Spleen (tissue), 11 donors: ENCODE measurements around the gene GPSM3. TPM values are rescaled to one million over a fixed set of nuclear protein-coding genes. Genes with fewer than 3 reads are reported as not detected.

Experiments used
- DNase-seq: peaks from one replicate; pipeline ENCODE4 v3.0.0-alpha.2; 2020
- H3K27ac ChIP-seq, 8 donors: fragments of 200-600 bp; sonication (generic) in 7 of 8; 1 replicate in 4 of 8; 2 replicates in 4 of 8; pipeline versions ENCODE4 v1.5.0 to v1.8.0; 2016 to 2021; ENCODE audit warnings: inconsistent platforms in 4 of 8, mild to moderate bottlenecking in 4 of 8, moderate library complexity in 1 of 8
- H3K27me3 ChIP-seq, 7 donors: fragments of 200-600 bp; sonication (generic) in 6 of 7; replicated peaks in 1 of 7; 1 replicate in 4 of 7; 2 replicates in 3 of 7; pipeline versions ENCODE4 v1.5.0 to v1.8.0; 2016 to 2021; ENCODE audit warnings: inconsistent platforms in 3 of 7, mild to moderate bottlenecking in 1 of 7
- H3K36me3 ChIP-seq, 6 donors: fragments of 200-600 bp; sonication (generic) in 5 of 6; 1 replicate in 4 of 6; 2 replicates in 2 of 6; pipeline versions ENCODE4 v1.5.0 to v1.8.0; 2016 to 2021; ENCODE audit warnings: inconsistent platforms in 2 of 6
- H3K4me1 ChIP-seq, 6 donors: fragments of 200-600 bp; sonication (generic) in 5 of 6; 1 replicate in 3 of 6; 2 replicates in 3 of 6; pipeline versions ENCODE4 v1.5.0 to v1.8.0; 2016 to 2021; ENCODE audit warnings: inconsistent platforms in 3 of 6
- H3K4me3 ChIP-seq, 8 donors: fragments of 200-600 bp; sonication (generic) in 7 of 8; 1 replicate in 4 of 8; 2 replicates in 4 of 8; pipeline versions ENCODE4 v1.5.0 to v1.8.0; 2016 to 2021; ENCODE audit warnings: inconsistent platforms in 4 of 8, mild to moderate bottlenecking in 4 of 8, moderate library complexity in 2 of 8
- H3K9me3 ChIP-seq, 8 donors: fragments of 200-600 bp; sonication (generic) in 7 of 8; 1 replicate in 4 of 8; 2 replicates in 4 of 8; pipeline versions ENCODE4 v1.5.0 to v1.8.0; 2016 to 2021; ENCODE audit warnings: inconsistent platforms in 4 of 8
- POLR2A ChIP-seq, 3 donors: fragments of 450-650 bp; IDR thresholded peaks; one replicate each; pipeline ENCODE4 v1.5.1; 2017; ENCODE audit warnings: antibody characterized with exemption in 3 of 3, mild to moderate bottlenecking in 1 of 3
- POLR2AphosphoS5 ChIP-seq, 3 donors: sonication (generic); formaldehyde crosslinking; IDR thresholded peaks; one replicate each; pipeline ENCODE4 v1.5.1; 2017; ENCODE audit warnings: antibody characterized with exemption in 3 of 3
- WGBS, 5 donors: extraction: QIAGEN DNeasy Blood & Tissue Kit in 3 of 5; methylation state at CpG; one replicate each; pipeline versions ENCODE4 v1.1.5 to v1.1.7; 2013 to 2018; 5-methylcytosine and 5-hydroxymethylcytosine counted together
- intact Hi-C: fragments of 100-400 bp; cut with DNase I; formaldehyde crosslinking; loops from one replicate; pipeline ENCODE4 v1.15.0; 2023; ENCODE audit warnings: low total_unique reads
- polyA plus RNA-seq, 3 donors: library from polyadenylated mRNA; stranded (reverse); fragments of 200-250 nt; gene quantifications; one replicate each; pipeline ENCODE4 v1.2.1, GENCODE V29; 2013
- total RNA-seq, 7 donors: library from RNA; depleted of rRNA in 3 of 7; stranded (reverse); fragments of >200 nt in 3 of 7; fragmentation: NEBNext Ultra II Directional in 4 of 7; extraction: Animal tissue kit (Norgen Biotek cat#: 25700) in 4 of 7; gene quantifications; one replicate each; pipeline versions ENCODE4 v1.1.0 to v1.2.1, GENCODE V29; 2016 to 2021
- TF ChIP-seq, protein P1 (sequence below), 11 experiments: fragments of 200-600 bp in 7 of 11; fragments of 450-650 bp in 4 of 11; sonication (generic) in 4 of 11; IDR thresholded peaks in 8 of 11; conservative IDR thresholded peaks in 3 of 11; 1 replicate in 7 of 11; 2 replicates in 4 of 11; pipeline versions ENCODE4 v1.4.0 to v1.8.0; 2016 to 2021; ENCODE audit warnings: antibody characterized with exemption in 11 of 11, inconsistent platforms in 4 of 11, mild to moderate bottlenecking in 1 of 11
- donor health status: healthy with polysubstance abuse.
- donor health status: DM: no; HTN: no; CAD: no; lungs with moderate emphysema.
- donor health status: DM: no; HTN: no; CAD: no.
- donor health status: Bipolar disorder and iron deficiency.
- donor health status: healthy.
- donor health status: DM: no; HTN: no; CAD: no.
- donor health status: DM: yes; HTN: yes; CAD: no.

GPSM3 gene
- total and polyA plus RNA-seq, 10 donors: 140 to 263 (median 195) TPM

GRCh38 chr6:32168807-32169591 is 23.4 kb downstream of the GPSM3 start:
- peak; percentile 65 for DNase-seq
- TF ChIP-seq POLR2AphosphoS5 (IDR thresholded peaks at IDR 0.05) (peak in 1 of 3 donors; percentile 43), POLR2A (IDR thresholded peaks at IDR 0.05) (no peak)
- Histone ChIP-seq H3K4me1 (peaks cover 0 to 15% (median 10%) of the 10 kb centered on the region in 6 donors), H3K36me3 (peaks cover 0 to 67% (median 35%) of the 10 kb centered on the region in 6 donors), H3K9me3 (no peaks in the 10 kb centered on the region), H3K4me3 (no peak overlapping the region), H3K27ac (peak overlapping the region in 3 of 8 donors; percentile 2 to 37 (median 11)), H3K27me3 (no peaks in the 10 kb centered on the region)
- WGBS, 5 donors: 79 to 95% (median 91%) methylated on average over 11 of the region's 11 CpGs
- intact Hi-C loops: no loop called here

GRCh38 chr6:32168350-32168749 is 24.1 kb downstream of the GPSM3 start:
- Histone ChIP-seq H3K9me3 (no peaks in the 10 kb centered on the region), H3K4me3 (no peak overlapping the region), H3K36me3 (peaks cover 0 to 70% (median 35%) of the 10 kb centered on the region in 6 donors), H3K27me3 (no peaks in the 10 kb centered on the region), H3K4me1 (peaks cover 0 to 10% (median 7%) of the 10 kb centered on the region in 6 donors), H3K27ac (peak overlapping the region in 2 of 8 donors; percentile 2 to 37)
- TF ChIP-seq POLR2A (IDR thresholded peaks at IDR 0.05) (no peak), POLR2AphosphoS5 (IDR thresholded peaks at IDR 0.05) (no peak)
- TF ChIP-seq, protein P1, sequence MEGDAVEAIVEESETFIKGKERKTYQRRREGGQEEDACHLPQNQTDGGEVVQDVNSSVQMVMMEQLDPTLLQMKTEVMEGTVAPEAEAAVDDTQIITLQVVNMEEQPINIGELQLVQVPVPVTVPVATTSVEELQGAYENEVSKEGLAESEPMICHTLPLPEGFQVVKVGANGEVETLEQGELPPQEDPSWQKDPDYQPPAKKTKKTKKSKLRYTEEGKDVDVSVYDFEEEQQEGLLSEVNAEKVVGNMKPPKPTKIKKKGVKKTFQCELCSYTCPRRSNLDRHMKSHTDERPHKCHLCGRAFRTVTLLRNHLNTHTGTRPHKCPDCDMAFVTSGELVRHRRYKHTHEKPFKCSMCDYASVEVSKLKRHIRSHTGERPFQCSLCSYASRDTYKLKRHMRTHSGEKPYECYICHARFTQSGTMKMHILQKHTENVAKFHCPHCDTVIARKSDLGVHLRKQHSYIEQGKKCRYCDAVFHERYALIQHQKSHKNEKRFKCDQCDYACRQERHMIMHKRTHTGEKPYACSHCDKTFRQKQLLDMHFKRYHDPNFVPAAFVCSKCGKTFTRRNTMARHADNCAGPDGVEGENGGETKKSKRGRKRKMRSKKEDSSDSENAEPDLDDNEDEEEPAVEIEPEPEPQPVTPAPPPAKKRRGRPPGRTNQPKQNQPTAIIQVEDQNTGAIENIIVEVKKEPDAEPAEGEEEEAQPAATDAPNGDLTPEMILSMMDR (IDR thresholded peaks at IDR 0.05 in 8 of 11, conservative IDR thresholded peaks at IDR 0.05 in 3 of 11): no peak
- intact Hi-C loops: no loop called here
- peak; percentile 45 for DNase-seq
- 64 to 79% (median 71%) methylated on average over 2 of the region's 2 CpGs for WGBS, 5 donors

DNA sequence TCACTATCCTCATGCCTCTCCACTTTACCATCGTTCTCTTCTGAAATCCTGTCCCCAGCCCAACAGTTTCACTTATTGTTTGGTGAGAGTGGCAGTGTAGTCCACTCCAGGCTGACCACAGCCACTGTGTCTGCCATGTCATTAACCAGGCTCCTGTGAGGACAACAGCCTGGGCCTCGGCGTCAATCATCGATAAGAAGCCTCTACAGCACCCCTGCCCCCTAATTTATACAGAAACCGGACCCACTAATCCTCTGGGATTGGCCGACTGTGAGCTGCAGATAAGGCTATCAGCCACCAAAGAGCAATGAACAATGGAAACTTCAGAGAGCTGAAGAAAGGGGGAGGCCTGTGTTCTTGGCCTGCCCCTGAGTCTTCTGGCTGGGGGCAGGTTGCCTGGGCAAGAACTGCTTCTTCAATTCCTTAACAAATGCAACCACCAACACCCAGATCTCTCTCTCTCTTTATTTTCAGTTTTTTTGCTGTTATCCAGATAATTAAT is 24.6 kb downstream of the GPSM3 start:
- H3K4me1 ChIP-seq: peaks cover 0 to 5% (median 2%) of the 10 kb centered on the region in 6 donors
- no peaks in the 10 kb centered on the region for H3K27me3 ChIP-seq
- DNase-seq: peak; percentile 13
- TF ChIP-seq, protein P1 (IDR thresholded peaks at IDR 0.05 in 8 of 11, conservative IDR thresholded peaks at IDR 0.05 in 3 of 11): no peak
- TF ChIP-seq POLR2AphosphoS5 (IDR thresholded peaks at IDR 0.05) (no peak), POLR2A (IDR thresholded peaks at IDR 0.05) (no peak)
- H3K36me3 ChIP-seq: peaks cover 0 to 76% (median 35%) of the 10 kb centered on the region in 6 donors
- no peak overlapping the region for H3K27ac ChIP-seq
- no peak overlapping the region for H3K4me3 ChIP-seq
- WGBS, 5 donors: 78 to 87% (median 84%) methylated on average over 6 of the region's 6 CpGs
- H3K9me3 ChIP-seq: no peaks in the 10 kb centered on the region
- intact Hi-C loops: no loop called here

GRCh38 chr6:32167154-32167760 is 25.2 kb downstream of the GPSM3 start:
- TF ChIP-seq POLR2AphosphoS5 (IDR thresholded peaks at IDR 0.05): peak in 1 of 3 donors; percentile 28
- TF ChIP-seq, protein P1 (IDR thresholded peaks at IDR 0.05 in 8 of 11, conservative IDR thresholded peaks at IDR 0.05 in 3 of 11): no peak
- Histone ChIP-seq H3K4me3 (no peak overlapping the region), H3K4me1 (no peaks in the 10 kb centered on the region), H3K9me3 (no peaks in the 10 kb centered on the region), H3K36me3 (peaks cover 0 to 81% (median 35%) of the 10 kb centered on the region in 6 donors), H3K27ac (no peak overlapping the region), H3K27me3 (no peaks in the 10 kb centered on the region)
- intact Hi-C loops: no loop called here
- DNase-seq: peak; percentile 71
- WGBS, 5 donors: 91 to 94% (median 93%) methylated on average over 32 of the region's 32 CpGs
